ENCODE measurements around the gene CD58. TPM values are rescaled to one million over a fixed set of nuclear protein-coding genes. Genes with fewer than 3 reads are reported as not detected.
A peak's percentile ranks its signal among the peaks of the same experiment; 100 is the strongest.

The CD58 gene
- total RNA-seq, 8 experiments from 2014 or later: 2.5 to 64.5 (median 12.8) TPM

DNA sequence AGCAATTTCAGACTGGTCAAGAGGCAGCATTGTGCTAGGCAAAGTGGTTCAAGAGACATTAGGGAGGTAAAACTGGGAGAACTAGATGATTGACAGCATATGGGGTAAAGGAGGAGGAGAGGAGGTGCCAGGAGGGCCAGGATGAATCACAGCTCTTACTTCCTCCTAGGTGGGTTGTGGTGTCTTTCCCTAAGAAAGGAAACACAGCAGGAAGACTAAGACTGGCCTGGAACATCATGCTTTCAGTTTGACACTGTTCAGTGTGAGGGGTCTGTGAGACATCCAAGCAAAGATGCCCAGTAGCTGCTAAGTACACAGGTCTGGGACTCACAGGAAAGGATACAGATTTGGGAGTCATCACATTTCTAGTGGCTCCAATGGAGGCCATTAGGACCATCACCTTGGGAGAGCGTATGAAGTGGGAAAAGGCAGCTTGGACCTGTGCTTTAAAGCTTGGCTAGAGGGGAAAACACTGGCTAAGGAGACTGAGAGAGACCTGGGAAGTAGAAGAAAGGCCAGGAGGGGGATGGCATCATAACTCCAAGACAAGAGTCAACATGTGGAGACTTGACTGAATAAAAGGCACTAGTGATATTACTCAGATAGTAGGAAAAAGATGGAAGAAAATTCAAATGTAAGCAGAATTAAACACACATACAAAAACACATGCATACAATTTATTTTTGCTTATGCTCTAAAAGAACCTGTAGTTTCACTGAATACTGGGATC lies 17.3 kb downstream of the CD58 start:
- 80 to 100% (median 100%) methylated on average over 1 of the region's 1 CpG; no CpG with 5 or more reads in 5 of the 10 experiments for WGBS, 10 experiments
- no peak for ATAC-seq (replicated peaks in 6 of 8)

GRCh38 chr1:116546354-116546977 lies 24.4 kb downstream of the CD58 start:
- Histone ChIP-seq H3K27ac (no peak overlapping the region), H3K4me3 (no peak overlapping the region), H3K4me1 (replicated peaks in 1 of 2) (no peaks in the 10 kb centered on the region)
- WGBS, 10 experiments: 52 to 98% (median 86%) methylated on average over 2 to 4 of the region's 4 CpGs
- ATAC-seq (replicated peaks in 6 of 8): no peak
- in situ Hi-C loops (cut with MboI; ENCODE audit: low pct_unique_long_range_greater_than_20kb in 2 of 9, low sequenced_read_pairs in 9 of 9, unreplicated experiment in 9 of 9): no loop called here

More for the DNA sequence above, 17.3 kb downstream of the CD58 start:
- Histone ChIP-seq H3K4me3 (no peak overlapping the region), H3K27ac (no peak overlapping the region), H3K4me1 (replicated peaks in 1 of 2) (no peaks in the 10 kb centered on the region)
- in situ Hi-C loops (cut with MboI; ENCODE audit: low pct_unique_long_range_greater_than_20kb in 2 of 9, low sequenced_read_pairs in 9 of 9, unreplicated experiment in 9 of 9): loop anchor here in 2 of 9 experiments (25.0 kb wide), 1 partner anchor 509 kb away; the partner anchor contains the start of gene TTF2 (in 2 of the 2)

GRCh38 chr1:116545359-116545705 lies 25.5 kb downstream of the CD58 start:
- Histone ChIP-seq H3K4me1 (replicated peaks in 1 of 2) (no peaks in the 10 kb centered on the region), H3K4me3 (no peak overlapping the region), H3K27ac (no peak overlapping the region)
- in situ Hi-C loops (cut with MboI; ENCODE audit: low pct_unique_long_range_greater_than_20kb in 2 of 9, low sequenced_read_pairs in 9 of 9, unreplicated experiment in 9 of 9): no loop called here
- no peak for ATAC-seq (replicated peaks in 6 of 8)
- WGBS, 10 experiments: 60 to 100% (median 83%) methylated on average over 1 to 2 of the region's 2 CpGs; no CpG with 5 or more reads in 3 of the 10 experiments

GRCh38 chr1:116544588-116545358 lies 26.1 kb downstream of the CD58 start:
- H3K4me3 ChIP-seq: no peak overlapping the region
- WGBS, 10 experiments: 83 to 100% (median 90%) methylated on average over 1 to 8 of the region's 8 CpGs; no CpG with 5 or more reads in 2 of the 10 experiments
- no peak for ATAC-seq (replicated peaks in 6 of 8)
- H3K27ac ChIP-seq: no peak overlapping the region
- in situ Hi-C loops (cut with MboI; ENCODE audit: low pct_unique_long_range_greater_than_20kb in 2 of 9, low sequenced_read_pairs in 9 of 9, unreplicated experiment in 9 of 9): no loop called here
- no peaks in the 10 kb centered on the region for H3K4me1 ChIP-seq (replicated peaks in 1 of 2)

- no peak overlapping the region for H3K27ac ChIP-seq
- in situ Hi-C loops (cut with MboI; ENCODE audit: low pct_unique_long_range_greater_than_20kb in 2 of 9, low sequenced_read_pairs in 9 of 9, unreplicated experiment in 9 of 9): no loop called here
- ATAC-seq (replicated peaks in 6 of 8): no peak
- H3K4me3 ChIP-seq: no peak overlapping the region
- peaks cover 6 to 8% of the 10 kb centered on the region in 2 donors for H3K4me1 ChIP-seq (replicated peaks in 1 of 2)
Measured at GRCh38 chr1:116540088-116540487, 30.7 kb downstream of the CD58 start.

- ATAC-seq (replicated peaks in 6 of 8): peak in 7 of 8 experiments; percentile 11 to 57 (median 43)
- in situ Hi-C loops (cut with MboI; ENCODE audit: low pct_unique_long_range_greater_than_20kb in 2 of 9, low sequenced_read_pairs in 9 of 9, unreplicated experiment in 9 of 9): no loop called here
- Histone ChIP-seq H3K27ac (no peak overlapping the region), H3K4me1 (replicated peaks in 1 of 2) (peaks cover 6 to 8% of the 10 kb centered on the region in 2 donors), H3K4me3 (no peak overlapping the region)
- 40 to 100% (median 93%) methylated on average over 1 of the region's 1 CpG; no CpG with 5 or more reads in 1 of the 10 experiments for WGBS, 10 experiments
Measured at GRCh38 chr1:116538544-116538943, 32.3 kb downstream of the CD58 start.

- in situ Hi-C loops (cut with MboI; ENCODE audit: low pct_unique_long_range_greater_than_20kb in 2 of 9, low sequenced_read_pairs in 9 of 9, unreplicated experiment in 9 of 9): no loop called here
- ATAC-seq (replicated peaks in 6 of 8): no peak
- 78 to 100% (median 100%) methylated on average over 1 of the region's 1 CpG; no CpG with 5 or more reads in 2 of the 10 experiments for WGBS, 10 experiments
- Histone ChIP-seq H3K4me1 (replicated peaks in 1 of 2) (peaks cover 6 to 8% of the 10 kb centered on the region in 2 donors), H3K4me3 (no peak overlapping the region), H3K27ac (no peak overlapping the region)
Measured at GRCh38 chr1:116537898-116538297, 32.9 kb downstream of the CD58 start.

- Histone ChIP-seq H3K4me3 (no peak overlapping the region), H3K27ac (no peak overlapping the region), H3K4me1 (replicated peaks in 1 of 2) (peaks cover 6 to 8% of the 10 kb centered on the region in 2 donors)
- in situ Hi-C loops (cut with MboI; ENCODE audit: low pct_unique_long_range_greater_than_20kb in 2 of 9, low sequenced_read_pairs in 9 of 9, unreplicated experiment in 9 of 9): no loop called here
- ATAC-seq (replicated peaks in 6 of 8): peak; percentile 77 to 99 (median 99)
- 0 to 82% (median 45%) methylated on average over 1 to 3 of the region's 3 CpGs; no CpG with 5 or more reads in 2 of the 10 experiments for WGBS, 10 experiments
Measured at GRCh38 chr1:116537040-116537831, 33.6 kb downstream of the CD58 start.

DNA sequence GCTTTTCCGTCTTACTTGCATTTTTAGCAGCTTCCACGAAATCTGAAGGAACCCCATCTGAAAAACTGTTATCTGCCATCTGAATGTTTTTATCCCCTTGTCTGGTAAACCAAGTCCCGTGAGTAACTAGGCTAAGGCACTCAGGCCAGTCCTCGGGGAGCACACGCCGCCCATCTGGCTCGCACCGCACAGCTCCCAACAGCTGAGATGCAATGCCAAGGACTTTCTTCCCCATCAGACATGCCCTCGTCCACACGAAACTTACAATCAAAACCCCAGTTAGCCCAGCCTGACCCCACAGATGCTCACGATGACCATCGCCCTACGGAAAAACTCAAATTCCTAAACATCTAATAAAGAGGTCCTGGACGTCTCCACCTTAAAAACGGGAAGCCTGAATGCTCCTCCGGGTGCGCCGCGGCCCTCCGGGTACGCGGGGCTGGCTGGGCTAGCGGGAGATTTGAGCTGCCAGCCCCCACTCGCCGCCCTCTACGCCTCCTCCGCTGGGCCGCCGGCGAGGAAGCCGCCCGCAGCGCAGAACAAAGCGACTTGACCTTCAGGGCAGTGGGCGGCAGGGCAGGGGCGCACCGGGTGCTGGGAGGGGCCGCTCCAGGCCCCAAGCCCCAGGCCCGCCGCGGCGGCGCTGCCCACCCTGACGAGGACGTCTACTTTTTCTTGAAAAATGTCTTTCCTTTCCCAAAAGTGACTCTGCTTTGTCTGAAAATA lies 36.6 kb downstream of the CD58 start:
- Histone ChIP-seq H3K4me3 (no peak overlapping the region), H3K27ac (no peak overlapping the region), H3K4me1 (replicated peaks in 1 of 2) (peaks cover 6 to 8% of the 10 kb centered on the region in 2 donors)
- in situ Hi-C loops (cut with MboI; ENCODE audit: low pct_unique_long_range_greater_than_20kb in 2 of 9, low sequenced_read_pairs in 9 of 9, unreplicated experiment in 9 of 9): no loop called here
- WGBS, 10 experiments: 91 to 100% (median 96%) methylated on average over 1 to 36 of the region's 45 CpGs; no CpG with 5 or more reads in 1 of the 10 experiments
- ATAC-seq (replicated peaks in 6 of 8): no peak

DNA sequence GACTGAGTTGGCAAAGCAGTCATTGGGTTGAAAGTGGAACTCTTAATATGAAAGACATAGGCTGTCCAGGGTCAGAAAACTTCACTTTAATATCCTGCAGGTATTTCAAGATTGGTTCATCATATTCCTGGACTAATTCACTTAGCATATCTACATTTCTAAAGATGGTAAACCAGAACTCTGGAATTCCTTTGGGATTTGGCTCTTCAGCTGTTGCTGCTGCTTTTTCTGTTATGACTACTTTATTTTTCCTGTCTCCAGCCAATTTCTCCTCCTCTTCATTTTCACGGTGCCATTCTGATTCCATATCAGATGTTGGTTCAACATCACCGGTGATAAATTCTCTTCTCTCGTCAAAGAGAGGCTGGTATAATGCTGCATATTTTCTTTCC lies 37.4 kb downstream of the CD58 start:
- no peak overlapping the region for H3K4me3 ChIP-seq
- peaks cover 6 to 8% of the 10 kb centered on the region in 2 donors for H3K4me1 ChIP-seq (replicated peaks in 1 of 2)
- in situ Hi-C loops (cut with MboI; ENCODE audit: low pct_unique_long_range_greater_than_20kb in 2 of 9, low sequenced_read_pairs in 9 of 9, unreplicated experiment in 9 of 9): no loop called here
- WGBS, 10 experiments: 82 to 100% (median 97%) methylated on average over 2 to 3 of the region's 3 CpGs; no CpG with 5 or more reads in 1 of the 10 experiments
- no peak overlapping the region for H3K27ac ChIP-seq
- ATAC-seq (replicated peaks in 6 of 8): no peak

GRCh38 chr1:116532671-116533428 lies 38.0 kb downstream of the CD58 start:
- ATAC-seq (replicated peaks in 6 of 8): no peak
- Histone ChIP-seq H3K4me1 (replicated peaks in 1 of 2) (peaks cover 6 to 8% of the 10 kb centered on the region in 2 donors), H3K27ac (no peak overlapping the region), H3K4me3 (no peak overlapping the region)
- 80 to 100% (median 94%) methylated on average over 1 to 23 of the region's 23 CpGs for WGBS, 10 experiments
- in situ Hi-C loops (cut with MboI; ENCODE audit: low pct_unique_long_range_greater_than_20kb in 2 of 9, low sequenced_read_pairs in 9 of 9, unreplicated experiment in 9 of 9): no loop called here

All from motor neuron (in vitro differentiated cells).